Suprapubic skin (tissue), 3 donors: ENCODE data around the gene USP7.

ENCODE experiments used
- EP300 ChIP-seq: sonication (generic); formaldehyde crosslinking; IDR thresholded peaks from one replicate; pipeline ENCODE4 v1.6.1; 2017; ENCODE audit warnings: antibody characterized with exemption
- TF ChIP-seq, protein P1 (sequence below), 2 donors: fragments of 200-600 bp in 1 of 2; fragments of 450-650 bp in 1 of 2; sonication (generic) in 1 of 2; IDR thresholded peaks; one replicate each; pipeline ENCODE4 v1.5.1; 2016 to 2019; ENCODE audit warnings: antibody characterized with exemption in 2 of 2, mild to moderate bottlenecking in 1 of 2, moderate library complexity in 1 of 2

DNA sequence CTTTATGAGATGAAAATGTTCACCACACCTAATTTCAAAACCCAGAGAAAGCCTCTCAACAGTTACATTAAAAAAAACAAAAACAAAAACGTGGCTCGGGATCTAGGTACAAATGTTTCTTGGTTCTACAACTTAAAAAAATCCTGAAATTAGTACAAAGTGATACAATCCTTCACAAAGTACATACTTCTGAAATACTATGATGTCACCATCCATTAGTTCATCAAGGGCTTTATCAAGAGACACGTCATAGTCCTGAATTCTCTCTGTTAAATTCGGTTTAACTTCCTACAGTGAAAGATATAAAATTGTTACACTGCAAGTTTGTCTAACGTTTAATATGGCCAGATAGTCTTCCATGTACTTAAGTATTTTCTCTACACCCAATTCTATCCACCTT is 63.4 kb downstream of the USP7 start:
- TF ChIP-seq EP300, result no peak
- TF ChIP-seq, protein P1, sequence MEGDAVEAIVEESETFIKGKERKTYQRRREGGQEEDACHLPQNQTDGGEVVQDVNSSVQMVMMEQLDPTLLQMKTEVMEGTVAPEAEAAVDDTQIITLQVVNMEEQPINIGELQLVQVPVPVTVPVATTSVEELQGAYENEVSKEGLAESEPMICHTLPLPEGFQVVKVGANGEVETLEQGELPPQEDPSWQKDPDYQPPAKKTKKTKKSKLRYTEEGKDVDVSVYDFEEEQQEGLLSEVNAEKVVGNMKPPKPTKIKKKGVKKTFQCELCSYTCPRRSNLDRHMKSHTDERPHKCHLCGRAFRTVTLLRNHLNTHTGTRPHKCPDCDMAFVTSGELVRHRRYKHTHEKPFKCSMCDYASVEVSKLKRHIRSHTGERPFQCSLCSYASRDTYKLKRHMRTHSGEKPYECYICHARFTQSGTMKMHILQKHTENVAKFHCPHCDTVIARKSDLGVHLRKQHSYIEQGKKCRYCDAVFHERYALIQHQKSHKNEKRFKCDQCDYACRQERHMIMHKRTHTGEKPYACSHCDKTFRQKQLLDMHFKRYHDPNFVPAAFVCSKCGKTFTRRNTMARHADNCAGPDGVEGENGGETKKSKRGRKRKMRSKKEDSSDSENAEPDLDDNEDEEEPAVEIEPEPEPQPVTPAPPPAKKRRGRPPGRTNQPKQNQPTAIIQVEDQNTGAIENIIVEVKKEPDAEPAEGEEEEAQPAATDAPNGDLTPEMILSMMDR (IDR thresholded peaks at IDR 0.05), result no peak
